IPS-18a (cell line): Measurements from ENCODE around the gene DOCK11.
A peak's percentile ranks its signal among the peaks of the same experiment; 100 is the strongest.
"Not testable (repeated sequence)": the region's sequence is repeated elsewhere in the genome, so short reads cannot be mapped to it uniquely, and the experiment has no call there.

ENCODE experiments used
- H3K27ac ChIP-seq: one replicate; pipeline ENCODE4 v1.5.1; 2013; ENCODE audit warnings: low read length
- H3K27me3 ChIP-seq: one replicate; pipeline ENCODE4 v1.6.1; 2013; ENCODE audit warnings: mild to moderate bottlenecking, low read length; ENCODE audit not compliant: control insufficient read depth, insufficient read depth
- H3K36me3 ChIP-seq: one replicate; pipeline ENCODE4 v1.6.1; 2013; ENCODE audit warnings: low read depth, low read length; ENCODE audit not compliant: control insufficient read depth
- H3K4me1 ChIP-seq: one replicate; pipeline ENCODE4 v1.6.1; 2013; ENCODE audit warnings: low read depth, low read length; ENCODE audit not compliant: control insufficient read depth
- H3K4me3 ChIP-seq: one replicate; pipeline ENCODE4 v1.5.1; 2013; ENCODE audit warnings: low read length
- H3K9ac ChIP-seq: one replicate; pipeline ENCODE4 v1.6.1; 2013; ENCODE audit warnings: mild to moderate bottlenecking, low read length, moderate library complexity
- H3K9me3 ChIP-seq: one replicate; pipeline ENCODE4 v1.6.1; 2013; ENCODE audit warnings: low read depth, low read length; ENCODE audit not compliant: control insufficient read depth

Gene DOCK11

DNA sequence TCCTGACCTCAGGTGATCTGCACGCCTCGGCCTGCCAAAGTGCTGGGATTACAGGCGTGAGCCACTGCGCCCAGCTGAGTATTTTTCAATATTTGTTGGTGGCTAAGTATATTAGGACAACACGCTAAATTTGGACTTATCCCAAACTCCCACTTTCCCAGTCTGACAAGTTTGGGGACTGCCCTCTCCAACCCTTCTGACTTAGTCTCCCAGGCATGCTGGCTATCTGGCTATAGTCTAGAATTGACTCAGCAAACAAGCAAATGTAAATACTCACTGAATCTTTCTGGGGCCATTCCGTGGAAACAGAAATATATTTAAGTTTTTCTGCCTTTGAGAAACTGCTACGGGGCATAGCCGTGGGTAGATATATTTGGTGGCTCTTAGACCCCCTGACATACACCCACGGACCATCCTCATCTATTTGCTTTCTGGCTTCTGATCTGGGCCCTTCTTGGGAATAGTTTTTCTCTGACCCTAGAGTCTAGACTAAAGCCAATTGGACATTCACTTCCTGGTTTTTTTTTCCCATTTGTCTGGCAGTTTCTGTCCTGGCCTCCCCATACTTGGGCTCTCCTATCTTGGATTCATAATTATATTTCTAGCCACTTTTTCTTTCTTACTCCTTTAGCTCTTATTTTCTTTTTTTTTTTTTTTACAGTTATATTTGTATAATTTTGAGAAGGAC, 11.3 kb upstream of the DOCK11 start:
- Histone ChIP-seq H3K9ac (no peak overlapping the region), H3K9me3 (peaks cover 3% of the 10 kb centered on the region), H3K36me3 (no peaks in the 10 kb centered on the region), H3K27me3 (no peaks in the 10 kb centered on the region), H3K4me3 (no peak overlapping the region), H3K4me1 (no peaks in the 10 kb centered on the region), H3K27ac (no peak overlapping the region)

DNA sequence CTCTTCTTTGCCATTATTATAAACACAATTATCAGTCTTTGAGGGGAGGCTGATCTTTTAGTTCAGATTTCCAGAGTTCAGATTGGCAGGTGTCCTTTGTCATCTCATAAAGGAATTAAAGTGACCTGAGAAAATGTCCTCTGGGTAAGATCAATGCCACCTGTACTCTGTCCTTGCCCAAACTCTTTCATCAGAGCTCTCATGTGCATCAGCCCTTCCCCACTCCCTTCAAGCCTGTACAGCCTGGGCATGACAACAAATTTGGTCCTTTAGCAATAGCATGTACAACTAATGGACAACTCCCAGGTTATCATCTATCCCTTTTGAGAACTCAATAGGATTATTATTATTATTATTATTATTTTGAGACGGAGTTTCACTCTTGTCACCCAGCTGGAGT, 8.9 kb upstream of the DOCK11 start:
- not testable (repeated sequence) for H3K36me3 ChIP-seq, H3K27ac ChIP-seq, H3K4me1 ChIP-seq, H3K4me3 ChIP-seq, H3K9me3 ChIP-seq, H3K9ac ChIP-seq, H3K27me3 ChIP-seq

GRCh38 chrX:118493016-118493415, 2.6 kb upstream of the DOCK11 start:
- Histone ChIP-seq H3K36me3 (no peaks in the 10 kb centered on the region), H3K27me3 (peaks cover 19% of the 10 kb centered on the region), H3K4me1 (peaks cover 14% of the 10 kb centered on the region), H3K9ac (no peak overlapping the region), H3K9me3 (peaks cover 8% of the 10 kb centered on the region), H3K4me3 (no peak overlapping the region), H3K27ac (no peak overlapping the region)

DNA sequence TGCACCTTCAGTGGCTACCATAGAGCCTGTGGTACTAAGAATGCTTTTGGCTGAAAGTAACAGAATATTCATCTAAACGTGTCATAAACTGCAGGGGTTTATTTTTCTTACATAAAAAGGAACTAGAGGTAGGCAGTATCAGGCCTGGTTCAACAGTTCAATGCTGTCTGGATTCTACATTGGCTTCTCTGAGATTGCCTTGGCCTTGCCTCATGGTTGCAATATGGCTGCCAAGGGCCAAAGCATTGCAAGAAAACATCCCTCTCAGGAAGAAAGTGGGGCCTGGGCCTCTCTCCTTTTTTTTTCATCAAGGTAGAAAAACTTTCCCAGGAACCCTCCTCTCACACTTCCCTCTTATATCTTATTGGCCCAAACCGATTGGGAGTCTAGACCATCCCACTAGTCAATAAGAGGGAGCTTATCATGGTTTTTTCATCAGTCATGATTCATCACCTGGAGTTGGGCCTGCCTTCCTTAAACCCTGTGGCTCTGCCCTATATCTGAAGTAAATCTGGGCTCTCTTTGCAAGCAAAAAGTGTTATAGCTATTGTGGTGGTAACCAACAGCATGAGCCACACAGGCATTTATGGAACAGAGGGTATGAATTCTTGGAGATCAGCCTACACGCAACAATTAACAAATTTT, 1.8 kb upstream of the DOCK11 start:
- Histone ChIP-seq H3K9ac (no peak overlapping the region), H3K27me3 (peaks cover 27% of the 10 kb centered on the region), H3K4me1 (peaks cover 14% of the 10 kb centered on the region), H3K4me3 (no peak overlapping the region), H3K9me3 (peaks cover 8% of the 10 kb centered on the region), H3K36me3 (no peaks in the 10 kb centered on the region), H3K27ac (no peak overlapping the region)

GRCh38 chrX:118495958-118496762, 545 bp downstream of the DOCK11 start:
- peaks cover 29% of the 10 kb centered on the region for H3K27me3 ChIP-seq
- peaks cover 3% of the 10 kb centered on the region for H3K9me3 ChIP-seq
- peak overlapping the region; percentile 69 for H3K4me3 ChIP-seq
- no peak overlapping the region for H3K27ac ChIP-seq
- no peak overlapping the region for H3K9ac ChIP-seq
- peaks cover 14% of the 10 kb centered on the region for H3K4me1 ChIP-seq
- H3K36me3 ChIP-seq, result no peaks in the 10 kb centered on the region

DNA sequence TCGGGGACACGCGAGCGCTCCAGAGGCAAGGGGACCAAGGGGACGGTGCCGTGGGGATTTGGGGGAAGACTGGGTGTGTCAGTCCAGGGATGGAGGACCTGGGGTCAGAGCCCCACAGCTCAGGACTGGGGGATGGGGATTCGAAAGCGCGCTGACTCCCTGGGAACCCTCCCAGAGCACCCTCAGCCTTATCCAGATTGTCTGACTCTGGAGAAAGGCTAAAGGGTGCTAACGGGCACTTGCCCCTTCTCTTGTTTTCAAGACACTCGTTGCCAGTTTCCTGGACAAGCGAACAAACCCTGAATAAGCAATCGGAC, 1.1 kb downstream of the DOCK11 start:
- H3K4me3 ChIP-seq, result peak overlapping the region; percentile 69
- peaks cover 3% of the 10 kb centered on the region for H3K9me3 ChIP-seq
- peaks cover 14% of the 10 kb centered on the region for H3K4me1 ChIP-seq
- H3K27me3 ChIP-seq, result peaks cover 29% of the 10 kb centered on the region
- H3K9ac ChIP-seq, result no peak overlapping the region
- H3K27ac ChIP-seq, result no peak overlapping the region
- H3K36me3 ChIP-seq, result no peaks in the 10 kb centered on the region

DNA sequence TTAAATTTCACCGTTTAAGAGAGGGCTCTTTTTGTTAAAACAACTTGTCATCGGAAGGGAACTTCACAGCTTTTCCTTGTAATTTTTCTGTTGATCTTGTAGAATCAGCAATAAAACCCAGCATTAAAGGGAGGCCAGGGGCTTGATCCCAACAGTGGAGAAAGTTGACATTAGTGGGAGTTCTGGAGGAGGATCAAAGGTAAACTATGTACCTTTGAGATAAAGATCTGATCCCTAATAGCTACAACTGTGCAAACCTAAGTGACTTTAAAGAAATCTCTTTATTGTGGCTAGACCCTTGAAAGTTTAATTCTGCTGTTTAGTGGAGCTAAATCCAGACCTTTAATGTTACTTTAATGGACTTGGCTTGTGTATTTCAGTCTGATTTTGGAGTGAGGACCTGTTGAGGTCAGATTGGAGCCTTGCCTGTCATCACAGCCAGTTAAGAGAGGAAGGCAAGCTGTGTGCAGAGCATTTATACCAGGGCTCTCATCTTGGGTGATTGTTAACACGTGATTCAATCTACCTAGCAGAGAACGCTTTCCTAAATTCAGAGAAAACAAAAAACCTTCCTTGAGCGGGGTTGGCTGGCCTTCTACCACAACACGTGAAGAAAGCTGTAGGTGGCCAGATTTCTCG, 1.7 kb downstream of the DOCK11 start:
- H3K9ac ChIP-seq, result no peak overlapping the region
- H3K27me3 ChIP-seq, result peaks cover 29% of the 10 kb centered on the region
- H3K4me1 ChIP-seq, result peaks cover 14% of the 10 kb centered on the region
- H3K4me3 ChIP-seq, result peak overlapping the region; percentile 69
- H3K36me3 ChIP-seq, result no peaks in the 10 kb centered on the region
- peaks cover 2% of the 10 kb centered on the region for H3K9me3 ChIP-seq
- H3K27ac ChIP-seq, result no peak overlapping the region

DNA sequence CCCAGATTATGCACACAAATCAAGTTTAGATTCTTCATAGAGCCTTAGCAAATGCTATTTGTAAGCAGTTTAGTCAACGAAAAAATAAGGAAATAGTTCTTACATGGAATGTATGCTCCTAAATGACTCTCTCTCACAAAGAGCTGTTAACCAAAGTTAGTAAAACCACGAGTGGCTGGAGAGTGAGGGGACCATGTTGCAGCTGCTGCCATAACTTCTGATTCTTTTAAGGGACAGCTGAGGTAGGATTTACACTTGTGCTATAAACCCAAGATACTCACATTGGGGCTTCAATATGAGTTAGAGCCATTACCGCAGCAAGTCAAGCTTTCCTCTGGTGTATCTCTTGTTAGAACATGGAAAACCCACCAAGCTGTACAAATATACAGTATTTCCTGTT, 2.7 kb downstream of the DOCK11 start:
- no peak overlapping the region for H3K9ac ChIP-seq
- peaks cover 14% of the 10 kb centered on the region for H3K4me1 ChIP-seq
- peaks cover 29% of the 10 kb centered on the region for H3K27me3 ChIP-seq
- H3K36me3 ChIP-seq, result no peaks in the 10 kb centered on the region
- no peaks in the 10 kb centered on the region for H3K9me3 ChIP-seq
- H3K4me3 ChIP-seq, result no peak overlapping the region
- no peak overlapping the region for H3K27ac ChIP-seq

DNA sequence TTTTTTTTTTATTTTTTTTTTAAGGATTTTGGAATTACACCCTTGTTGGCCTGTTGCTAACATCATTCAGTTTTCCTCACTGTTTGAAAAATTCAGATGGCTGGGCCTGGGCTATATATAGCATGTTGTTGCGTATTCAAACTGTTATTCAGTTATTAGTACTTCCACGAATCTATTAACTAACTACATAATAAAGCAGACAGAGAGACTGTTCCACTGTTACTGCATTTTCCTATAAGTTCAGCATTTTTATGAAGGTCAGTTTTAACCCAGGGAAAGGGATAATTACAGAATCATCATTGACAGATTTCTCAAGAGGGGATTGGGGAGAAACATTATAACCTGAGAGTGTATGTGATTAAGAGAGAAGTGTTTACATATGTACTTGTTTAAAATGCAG, 3.1 kb downstream of the DOCK11 start:
- H3K9ac ChIP-seq, result no peak overlapping the region
- no peaks in the 10 kb centered on the region for H3K36me3 ChIP-seq
- H3K27ac ChIP-seq, result no peak overlapping the region
- H3K4me3 ChIP-seq, result no peak overlapping the region
- H3K9me3 ChIP-seq, result no peaks in the 10 kb centered on the region
- H3K4me1 ChIP-seq, result peaks cover 14% of the 10 kb centered on the region
- H3K27me3 ChIP-seq, result peaks cover 29% of the 10 kb centered on the region

GRCh38 chrX:118499295-118499694, 3.7 kb downstream of the DOCK11 start:
- peaks cover 3% of the 10 kb centered on the region for H3K9me3 ChIP-seq
- no peak overlapping the region for H3K27ac ChIP-seq
- H3K9ac ChIP-seq, result no peak overlapping the region
- peaks cover 13% of the 10 kb centered on the region for H3K4me1 ChIP-seq
- no peaks in the 10 kb centered on the region for H3K36me3 ChIP-seq
- peak overlapping the region; percentile 33 for H3K4me3 ChIP-seq
- peaks cover 29% of the 10 kb centered on the region for H3K27me3 ChIP-seq

- Histone ChIP-seq H3K4me3 (no peak overlapping the region), H3K27ac (no peak overlapping the region), H3K4me1 (peaks cover 5% of the 10 kb centered on the region), H3K9ac (no peak overlapping the region), H3K36me3 (no peaks in the 10 kb centered on the region), H3K27me3 (peaks cover 17% of the 10 kb centered on the region), H3K9me3 (peaks cover 10% of the 10 kb centered on the region)
These were observed 6.7 kb downstream of the DOCK11 start for GRCh38 chrX:118502161-118502789.
